ENCODE results near the gene TBC1D1. TPM values are rescaled to one million over a fixed set of nuclear protein-coding genes. Genes with fewer than 3 reads are reported as not detected.

TBC1D1 gene
- polyA plus RNA-seq, 1 donor (not counting 4 experiments of a cell fraction or from before 2014, with no cell fraction given), result 32.5 TPM

DNA sequence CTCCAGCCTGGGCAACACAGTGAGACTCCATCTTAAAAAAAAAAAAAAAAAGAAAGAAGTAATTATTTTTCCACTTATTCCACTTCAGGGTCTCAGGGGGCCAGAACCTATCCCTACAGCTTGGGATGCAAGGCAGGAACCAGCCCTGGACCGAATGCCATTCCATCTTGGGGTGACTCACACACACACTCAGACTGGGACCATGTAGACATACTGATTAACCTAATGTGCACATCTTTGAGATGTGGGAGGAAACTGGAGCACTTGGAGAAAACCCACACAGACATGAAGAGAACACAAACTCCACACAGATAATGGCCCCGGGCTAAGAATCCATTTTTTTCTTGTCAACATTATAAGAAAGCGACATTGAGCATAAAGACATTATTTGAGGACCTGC lies 201.8 kb downstream of the TBC1D1 start:
- no peaks in the 10 kb centered on the region for H3K79me2 ChIP-seq (ENCODE audit: control insufficient read depth, insufficient read depth, low read length)
- DNase-seq (ENCODE audit: low read depth, low spot score) (no peak), FAIRE-seq (no peak)

DNA sequence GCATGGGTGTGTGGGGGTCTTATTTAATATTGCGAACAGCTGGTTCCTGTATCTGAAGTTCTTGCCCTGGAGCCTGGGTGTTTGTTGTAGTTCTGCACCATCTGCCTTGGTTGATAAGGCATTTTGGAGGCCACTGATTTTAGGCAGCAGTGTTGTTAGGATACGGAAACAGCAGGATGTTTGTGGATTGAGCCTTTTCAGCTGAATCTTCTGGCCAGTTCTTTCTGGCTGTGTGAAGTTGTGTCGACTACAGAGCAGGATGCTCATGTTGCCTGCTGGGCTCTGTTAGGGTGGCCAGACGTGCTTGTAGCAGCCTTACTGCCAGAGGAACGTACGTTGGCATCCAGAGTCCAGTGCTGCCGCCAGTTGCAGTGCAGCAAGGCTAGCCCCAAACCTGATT lies 203.5 kb downstream of the TBC1D1 start:
- Histone ChIP-seq H3K9me1 (ENCODE audit: control insufficient read depth, extremely low read depth, insufficient read depth, low read length) (no peaks in the 10 kb centered on the region), H4K20me1 (ENCODE audit: control insufficient read depth, extremely low read depth, insufficient read depth, low read length) (no peaks in the 10 kb centered on the region), H2AFZ (ENCODE audit: control insufficient read depth, low read length) (no peak overlapping the region), H3K36me3 (ENCODE audit: control insufficient read depth in 2 of 2, extremely low read depth in 1 of 2, insufficient read depth in 2 of 2, low read length in 2 of 2) (peaks cover 0 to 2% of the 10 kb centered on the region in 2 experiments), H3K4me3 (ENCODE audit: control insufficient read depth in 2 of 3, extremely low read depth in 1 of 3, insufficient read depth in 2 of 3, low read depth in 1 of 3, low read length in 3 of 3) (no peak overlapping the region), H3K9me3 (ENCODE audit: control insufficient read depth, low read depth, low read length) (no peaks in the 10 kb centered on the region), H3K27ac (ENCODE audit: control insufficient read depth, insufficient read depth, low read length) (no peak overlapping the region), H3K27me3 (ENCODE audit: control insufficient read depth, extremely low read depth, insufficient read depth, low read length) (no peaks in the 10 kb centered on the region), H3K4me1 (ENCODE audit: control insufficient read depth, extremely low read depth, insufficient read depth, low read length) (peaks cover 17% of the 10 kb centered on the region), H3K4me2 (ENCODE audit: control insufficient read depth, extremely low read depth, insufficient read depth, low read depth, low read length) (no peak overlapping the region), H3K79me2 (ENCODE audit: control insufficient read depth, insufficient read depth, low read length) (no peaks in the 10 kb centered on the region), H3K9ac (ENCODE audit: control insufficient read depth, extremely low read depth, insufficient read depth, low read length) (no peak overlapping the region)
- TF ChIP-seq EZH2 (IDR thresholded peaks at IDR 0.05; ENCODE audit: low read length), result no peak
- TF ChIP-seq, protein P1, sequence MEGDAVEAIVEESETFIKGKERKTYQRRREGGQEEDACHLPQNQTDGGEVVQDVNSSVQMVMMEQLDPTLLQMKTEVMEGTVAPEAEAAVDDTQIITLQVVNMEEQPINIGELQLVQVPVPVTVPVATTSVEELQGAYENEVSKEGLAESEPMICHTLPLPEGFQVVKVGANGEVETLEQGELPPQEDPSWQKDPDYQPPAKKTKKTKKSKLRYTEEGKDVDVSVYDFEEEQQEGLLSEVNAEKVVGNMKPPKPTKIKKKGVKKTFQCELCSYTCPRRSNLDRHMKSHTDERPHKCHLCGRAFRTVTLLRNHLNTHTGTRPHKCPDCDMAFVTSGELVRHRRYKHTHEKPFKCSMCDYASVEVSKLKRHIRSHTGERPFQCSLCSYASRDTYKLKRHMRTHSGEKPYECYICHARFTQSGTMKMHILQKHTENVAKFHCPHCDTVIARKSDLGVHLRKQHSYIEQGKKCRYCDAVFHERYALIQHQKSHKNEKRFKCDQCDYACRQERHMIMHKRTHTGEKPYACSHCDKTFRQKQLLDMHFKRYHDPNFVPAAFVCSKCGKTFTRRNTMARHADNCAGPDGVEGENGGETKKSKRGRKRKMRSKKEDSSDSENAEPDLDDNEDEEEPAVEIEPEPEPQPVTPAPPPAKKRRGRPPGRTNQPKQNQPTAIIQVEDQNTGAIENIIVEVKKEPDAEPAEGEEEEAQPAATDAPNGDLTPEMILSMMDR (optimal IDR thresholded peaks at IDR 0.05 in 1 of 3, IDR thresholded peaks at IDR 0.05 in 1 of 3, conservative IDR thresholded peaks at IDR 0.05 in 1 of 3; ENCODE audit: extremely low read depth in 1 of 3, insufficient read depth in 2 of 3, low read length in 3 of 3), result no peak
- no peak for FAIRE-seq
- DNase-seq (ENCODE audit: low read depth, low spot score), result no peak
- dilution Hi-C loops (cut with MboI; ENCODE audit: extremely low pct_ligation_motif_present, low sequenced_read_pairs), result no loop called here

More for the DNA sequence above, 201.8 kb downstream of the TBC1D1 start:
- Histone ChIP-seq H3K9ac (ENCODE audit: control insufficient read depth, extremely low read depth, insufficient read depth, low read length) (no peak overlapping the region), H3K27ac (ENCODE audit: control insufficient read depth, insufficient read depth, low read length) (no peak overlapping the region), H3K9me3 (ENCODE audit: control insufficient read depth, low read depth, low read length) (no peaks in the 10 kb centered on the region), H3K27me3 (ENCODE audit: control insufficient read depth, extremely low read depth, insufficient read depth, low read length) (no peaks in the 10 kb centered on the region), H3K4me3 (ENCODE audit: control insufficient read depth in 2 of 3, extremely low read depth in 1 of 3, insufficient read depth in 2 of 3, low read depth in 1 of 3, low read length in 3 of 3) (no peak overlapping the region), H3K36me3 (ENCODE audit: control insufficient read depth in 2 of 2, extremely low read depth in 1 of 2, insufficient read depth in 2 of 2, low read length in 2 of 2) (peaks cover 0 to 2% of the 10 kb centered on the region in 2 experiments), H4K20me1 (ENCODE audit: control insufficient read depth, extremely low read depth, insufficient read depth, low read length) (no peaks in the 10 kb centered on the region), H3K9me1 (ENCODE audit: control insufficient read depth, extremely low read depth, insufficient read depth, low read length) (no peaks in the 10 kb centered on the region), H3K4me2 (ENCODE audit: control insufficient read depth, extremely low read depth, insufficient read depth, low read depth, low read length) (no peak overlapping the region), H2AFZ (ENCODE audit: control insufficient read depth, low read length) (no peak overlapping the region), H3K4me1 (ENCODE audit: control insufficient read depth, extremely low read depth, insufficient read depth, low read length) (peaks cover 7% of the 10 kb centered on the region)
- dilution Hi-C loops (cut with MboI; ENCODE audit: extremely low pct_ligation_motif_present, low sequenced_read_pairs), result no loop called here
- TF ChIP-seq, protein P1 (optimal IDR thresholded peaks at IDR 0.05 in 1 of 3, IDR thresholded peaks at IDR 0.05 in 1 of 3, conservative IDR thresholded peaks at IDR 0.05 in 1 of 3; ENCODE audit: extremely low read depth in 1 of 3, insufficient read depth in 2 of 3, low read length in 3 of 3), result no peak

Data from keratinocyte (primary cell).